HepG2 (cell line): Measurements from ENCODE around the gene APC2. TPM values are rescaled to one million over a fixed set of nuclear protein-coding genes. Genes with fewer than 3 reads are reported as not detected.

Experiments used
- ATAC-seq: fragments of 200-7000 bp; cut with Tn5 transposase; 3 replicates; pipeline ENCODE4 v1.9.1; 2020; ENCODE audit warnings: mild to moderate bottlenecking, moderate library complexity
- BruUV-seq: library from RNA; stranded (reverse); fragments of 400-500 nt; replicated peaks from 2 replicates; lab custom pipeline; 2021; lab: Mats Ljungman, UMichigan
- CTCF ChIA-PET: fragments of 300-600 bp; formaldehyde crosslinking; extraction: SDS; loops from one replicate; lab custom pipeline; 2021; ENCODE audit warnings: low total read pairs, inconsistent platforms, low intra/inter-chr PET ratio; lab: Yijun Ruan, JAX
- POLR2A ChIA-PET: fragments of 350-600 bp; sonication (Branson Sonifier 250); formaldehyde crosslinking; loops from one replicate; lab custom pipeline; 2020; ENCODE audit warnings: antibody characterized with exemption, inconsistent platforms; lab: Yijun Ruan, JAX
- DNase-seq: peaks from one replicate; pipeline ENCODE4 v3.0.0-alpha.2; 2015; ENCODE audit warnings: low spot score
- FAIRE-seq: peaks from 3 replicates; lab custom pipeline; 2011; peaks lifted over from hg19 to GRCh38; lab: Jason Lieb, UNC
- H2AFZ ChIP-seq: one replicate; pipeline ENCODE4 v1.6.1; 2011; ENCODE audit warnings: low read length, inconsistent platforms
- H3K27ac ChIP-seq: fragments of 300-600 bp; 3 replicates; pipeline ENCODE4 v1.8.0; 2011; ENCODE audit warnings: mixed run types, mild to moderate bottlenecking, mixed read lengths, low read length, inconsistent platforms; ENCODE audit not compliant: insufficient read depth; ENCODE audit errors: extremely low read length
- H3K27me3 ChIP-seq, 2 experiments: fragments of 200-600 bp in 1 of 2; 2 replicates in 1 of 2; 3 replicates in 1 of 2; pipeline versions ENCODE4 v1.6.0 to v1.8.0; 2011; ENCODE audit warnings: low read length in 2 of 2, mild to moderate bottlenecking in 2 of 2, moderate library complexity in 2 of 2, inconsistent platforms in 1 of 2; ENCODE audit not compliant: insufficient read depth in 2 of 2, control insufficient read depth in 1 of 2
- H3K36me3 ChIP-seq, 2 experiments: fragments of 200-600 bp in 1 of 2; replicated peaks in 1 of 2; 2 replicates in 1 of 2; 3 replicates in 1 of 2; pipeline versions ENCODE4 v1.5.1 to v1.8.0; 2011; ENCODE audit warnings: low read length in 2 of 2, inconsistent platforms in 1 of 2; ENCODE audit not compliant: insufficient read depth in 2 of 2, control insufficient read depth in 1 of 2
- H3K4me1 ChIP-seq: 2 replicates; pipeline ENCODE4 v1.5.1; 2012; ENCODE audit warnings: low read length, inconsistent platforms; ENCODE audit not compliant: insufficient read depth
- H3K4me2 ChIP-seq: 2 replicates; pipeline ENCODE4 v1.6.0; 2011; ENCODE audit warnings: low read depth, low read length, inconsistent platforms
- H3K4me3 ChIP-seq, 3 experiments: fragments of 200-600 bp in 1 of 3; sonication (generic), shearing (Covaris generic) in 1 of 3; replicated peaks in 1 of 3; 2 replicates each; pipeline ENCODE4 v1.5.1; 2011 to 2016; ENCODE audit warnings: low read length in 3 of 3, inconsistent platforms in 2 of 3, low read depth in 2 of 3, mild to moderate bottlenecking in 2 of 3, control low read depth in 1 of 3, mixed read lengths in 1 of 3; ENCODE audit not compliant: insufficient read depth in 1 of 3
- H3K79me2 ChIP-seq: one replicate; pipeline ENCODE4 v1.6.1; 2011; ENCODE audit warnings: low read length, inconsistent platforms; ENCODE audit not compliant: insufficient read depth
- H3K9ac ChIP-seq: 2 replicates; pipeline ENCODE4 v1.6.0; 2011; ENCODE audit warnings: mild to moderate bottlenecking, low read depth, low read length, inconsistent platforms; ENCODE audit not compliant: insufficient read depth
- H3K9me3 ChIP-seq: 2 replicates; pipeline ENCODE4 v1.5.1; 2012; ENCODE audit warnings: mild to moderate bottlenecking, low read length
- H4K20me1 ChIP-seq: 2 replicates; pipeline ENCODE4 v1.6.0; 2011; ENCODE audit warnings: inconsistent platforms, mild to moderate bottlenecking, low read length, moderate library complexity; ENCODE audit not compliant: insufficient read depth
- ARHGAP35 ChIP-seq: sonication (generic); formaldehyde crosslinking; IDR thresholded peaks from 2 replicates; pipeline ENCODE4 v1.9.0; 2022; ENCODE audit warnings: mild to moderate bottlenecking, inconsistent platforms, moderate library complexity, missing genetic modification reagents, borderline replicate concordance
- DR1 ChIP-seq: sonication (generic); formaldehyde crosslinking; IDR thresholded peaks from 2 replicates; pipeline ENCODE4 v1.8.0; 2021; ENCODE audit warnings: mild to moderate bottlenecking, missing genetic modification reagents, inconsistent platforms
- THAP9 ChIP-seq: sonication (generic); formaldehyde crosslinking; IDR thresholded peaks from 2 replicates; pipeline ENCODE4; 2020; ENCODE audit warnings: missing genetic modification reagents, mild to moderate bottlenecking, borderline replicate concordance
- TIGD3 ChIP-seq: sonication (generic); formaldehyde crosslinking; IDR thresholded peaks from 2 replicates; pipeline ENCODE4 v1.5.1; 2020; ENCODE audit warnings: mild to moderate bottlenecking, missing genetic modification reagents, borderline replicate concordance
- ZBTB1 ChIP-seq: sonication (generic); formaldehyde crosslinking; IDR thresholded peaks from 2 replicates; pipeline ENCODE4 v1.4.0; 2020; ENCODE audit warnings: missing genetic modification reagents, borderline replicate concordance
- ZEB1 ChIP-seq: IDR thresholded peaks from 2 replicates; pipeline ENCODE4 v1.6.1; 2012; ENCODE audit warnings: mild to moderate bottlenecking, low read depth, inconsistent platforms; ENCODE audit not compliant: insufficient replicate concordance
- ZFP36L1 ChIP-seq: sonication (generic); formaldehyde crosslinking; IDR thresholded peaks from 2 replicates; pipeline ENCODE4 v1.8.0; 2022; ENCODE audit warnings: mild to moderate bottlenecking, missing genetic modification reagents, moderate library complexity
- ZFYVE20 ChIP-seq: sonication (generic); formaldehyde crosslinking; IDR thresholded peaks from 2 replicates; pipeline ENCODE4 v1.8.0; 2023; ENCODE audit warnings: low read depth, mild to moderate bottlenecking, moderate library complexity, missing genetic modification reagents, borderline replicate concordance
- ZNF17 ChIP-seq: sonication (generic); formaldehyde crosslinking; IDR thresholded peaks from 2 replicates; pipeline ENCODE4 v1.5.0; 2020; ENCODE audit warnings: mild to moderate bottlenecking, missing genetic modification reagents
- ZNF343 ChIP-seq: sonication (generic); formaldehyde crosslinking; IDR thresholded peaks from 2 replicates; pipeline ENCODE4 v1.4.0; 2020; ENCODE audit warnings: mild to moderate bottlenecking, missing genetic modification reagents
- ZNF703 ChIP-seq: sonication (generic); formaldehyde crosslinking; IDR thresholded peaks from 2 replicates; pipeline ENCODE4 v1.5.1; 2020; ENCODE audit warnings: missing genetic modification reagents, mild to moderate bottlenecking, moderate library complexity, borderline replicate concordance
- ZNF737 ChIP-seq: sonication (generic); formaldehyde crosslinking; IDR thresholded peaks from 2 replicates; pipeline ENCODE4 v1.5.0; 2020; ENCODE audit warnings: missing genetic modification reagents, mild to moderate bottlenecking, borderline replicate concordance
- ZSCAN22 ChIP-seq: sonication (generic); formaldehyde crosslinking; IDR thresholded peaks from 2 replicates; pipeline ENCODE4 v1.4.0; 2020; ENCODE audit warnings: mild to moderate bottlenecking, missing genetic modification reagents
- WGBS: methylation state at CpG from one replicate; pipeline ENCODE4 v1.1.6; 2017; ENCODE audit warnings: low lambda C conversion rate; 5-methylcytosine and 5-hydroxymethylcytosine counted together
- in situ Hi-C: cut with HindIII; loops from 2 replicates; pipeline ENCODE4 v1.10.0; 2017; ENCODE audit warnings: low pct_unique_long_range_greater_than_20kb; ENCODE audit not compliant: extremely low pct_ligation_motif_present
- intact Hi-C: fragments of 100-400 bp; cut with micrococcal nuclease; formaldehyde crosslinking; loops from one replicate; pipeline ENCODE4 v1.10.0; 2022; ENCODE audit not compliant: unreplicated experiment
- polyA plus RNA-seq, 8 experiments: library from polyadenylated mRNA; depleted of rRNA in 3 of 8; stranded (reverse) in 7 of 8; unstranded in 1 of 8; fragments of >200 nt; fragmentation: Illumina TruSeq in 4 of 8; extraction: Trizol in 4 of 8; gene quantifications; 2 replicates each; pipeline versions ENCODE4 v1.2.1 to v1.2.3, GENCODE V29; 2011 to 2016; ENCODE audit warnings: low read depth in 4 of 8, missing spikeins in 1 of 8, mixed read lengths in 1 of 8; ENCODE audit not compliant: insufficient read depth in 1 of 8
- total RNA-seq, 5 experiments: library from RNA; depleted of rRNA; stranded (reverse); fragments of >200 nt; fragmentation: Illumina TruSeq; extraction: Trizol; gene quantifications; 2 replicates each; pipeline ENCODE4 v1.2.3, GENCODE V29; 2016; ENCODE audit warnings: low read depth in 1 of 5
- TF ChIP-seq, protein P1 (sequence below): sonication (generic); formaldehyde crosslinking; conservative IDR thresholded peaks from 2 replicates; pipeline ENCODE4 v1.8.1; 2023; ENCODE audit warnings: missing genetic modification reagents

APC2 gene
- total and polyA plus RNA-seq, 2 of the 13 experiments (the other 11 are each of a cell fraction or from before 2014, with no cell fraction given) = 0.08 to 0.22 TPM

DNA sequence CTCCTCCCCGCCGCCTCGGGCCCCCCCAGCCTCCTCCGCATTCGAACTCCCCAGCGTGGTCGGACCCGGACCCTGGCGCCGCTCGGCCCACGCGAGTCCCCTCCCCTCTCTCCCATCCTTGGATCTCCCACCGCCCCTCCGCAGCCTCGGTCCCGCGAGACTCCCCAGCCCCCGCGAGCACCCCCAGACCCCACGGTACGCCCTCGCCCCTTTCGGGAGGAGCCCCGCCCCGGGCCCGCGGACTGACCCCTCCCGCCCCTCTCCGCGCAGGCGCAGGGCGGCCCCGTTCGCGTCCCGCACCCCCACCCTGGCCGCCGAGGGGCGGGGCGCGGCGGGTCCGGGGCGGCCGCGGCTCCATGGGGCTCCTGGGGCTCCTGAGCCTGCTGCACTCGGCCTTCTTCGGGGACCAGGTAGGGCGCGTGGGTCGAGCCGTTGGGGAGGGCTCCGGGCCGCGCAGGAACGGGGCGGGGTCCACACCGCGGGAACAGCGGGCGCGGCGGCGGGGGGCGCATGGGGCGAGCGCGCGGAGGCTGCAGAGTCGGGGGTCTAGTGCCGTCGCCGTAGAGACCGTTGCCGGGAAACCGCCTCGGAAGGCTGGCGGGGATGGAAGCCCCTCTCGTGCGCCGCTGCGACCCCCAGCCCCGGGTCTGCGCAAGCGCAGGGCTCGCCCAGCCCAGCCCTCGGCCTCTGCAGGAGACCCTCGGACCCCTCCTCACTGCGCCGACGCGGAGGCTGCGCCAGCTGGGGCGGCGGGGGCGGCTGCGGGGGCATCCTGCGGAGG, 3.8 kb upstream of the APC2 start (continued):
- TF ChIP-seq ZNF703 (CRISPR knock-in tag) = no peak

DNA sequence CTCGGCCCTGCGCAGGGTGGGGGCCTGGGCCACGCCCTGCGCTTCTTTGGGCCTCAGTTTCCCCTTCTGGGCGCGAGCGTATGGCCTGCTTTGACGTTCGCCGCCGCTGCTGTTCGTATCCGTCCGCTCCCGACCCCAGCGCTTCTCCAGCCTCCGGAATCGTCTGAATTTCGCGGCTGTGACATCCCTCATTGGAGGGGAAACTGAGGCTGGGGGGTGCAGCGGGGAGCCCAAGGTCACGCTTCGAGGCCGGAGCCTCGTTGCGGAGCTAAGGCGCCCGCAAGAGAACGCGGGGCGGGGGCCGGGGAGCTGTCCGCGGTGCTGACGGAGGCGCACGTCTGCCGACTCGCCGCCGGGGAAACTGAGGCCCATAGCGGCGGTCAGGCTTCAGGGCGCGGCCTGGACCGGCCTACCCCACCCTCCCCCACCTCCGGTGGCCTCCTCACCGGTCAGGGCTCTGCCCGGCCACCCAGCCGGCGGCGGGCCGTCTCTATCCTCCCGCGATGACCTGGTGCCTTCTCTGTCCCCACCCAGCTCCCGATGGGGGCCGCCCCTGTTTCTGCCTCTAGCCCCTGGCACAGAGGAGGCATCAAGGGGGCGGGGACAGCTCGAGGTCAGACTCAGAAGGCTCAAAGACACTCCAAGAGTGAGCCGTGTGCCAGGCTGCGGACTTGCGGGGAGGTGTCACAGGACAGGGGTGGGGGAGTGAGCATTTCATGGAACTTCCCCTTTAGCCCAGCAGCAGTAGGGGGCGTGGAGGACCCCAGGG, 3.0 kb upstream of the APC2 start:
- no TSS peak for BruUV-seq
- no peak for TF ChIP-seq ZEB1
- TF ChIP-seq ZNF737 (CRISPR knock-in tag) = no peak
- TF ChIP-seq TIGD3 = no peak
- no peak for TF ChIP-seq ZNF343 (CRISPR knock-in tag)
- TF ChIP-seq ARHGAP35 = no peak
- TF ChIP-seq ZFP36L1 = no peak
- TF ChIP-seq ZFYVE20 (CRISPR knock-in tag) = 0 out of 2 replicates have a peak, but pooled peaks have one; percentile 68
- TF ChIP-seq THAP9 (CRISPR knock-in tag) = 0 out of 2 replicates have a peak, but pooled peaks have one; percentile 28
- TF ChIP-seq ZNF17 (CRISPR knock-in tag) = no peak
- TF ChIP-seq DR1 = no peak
- TF ChIP-seq, protein P1, sequence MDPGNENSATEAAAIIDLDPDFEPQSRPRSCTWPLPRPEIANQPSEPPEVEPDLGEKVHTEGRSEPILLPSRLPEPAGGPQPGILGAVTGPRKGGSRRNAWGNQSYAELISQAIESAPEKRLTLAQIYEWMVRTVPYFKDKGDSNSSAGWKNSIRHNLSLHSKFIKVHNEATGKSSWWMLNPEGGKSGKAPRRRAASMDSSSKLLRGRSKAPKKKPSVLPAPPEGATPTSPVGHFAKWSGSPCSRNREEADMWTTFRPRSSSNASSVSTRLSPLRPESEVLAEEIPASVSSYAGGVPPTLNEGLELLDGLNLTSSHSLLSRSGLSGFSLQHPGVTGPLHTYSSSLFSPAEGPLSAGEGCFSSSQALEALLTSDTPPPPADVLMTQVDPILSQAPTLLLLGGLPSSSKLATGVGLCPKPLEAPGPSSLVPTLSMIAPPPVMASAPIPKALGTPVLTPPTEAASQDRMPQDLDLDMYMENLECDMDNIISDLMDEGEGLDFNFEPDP (CRISPR knock-in tag) = no peak
- no peak for TF ChIP-seq ZSCAN22 (CRISPR knock-in tag)
- peak; percentile 56; the same call in 1 of the 2 replicates for TF ChIP-seq ZBTB1 (CRISPR knock-in tag)

More for the DNA sequence above, 3.0 kb upstream of the APC2 start:
- Histone ChIP-seq H3K4me3 (peak overlapping the region in 1 of 3 experiments; percentile 78; a peak in 1 of 6 replicates), H3K36me3 (peaks cover 0 to 7% of the 10 kb centered on the region in 2 experiments; a peak in 1 of 5 replicates), H3K9me3 (no peaks in the 10 kb centered on the region), H3K4me2 (peak overlapping the region; percentile 56), H3K79me2 (no peaks in the 10 kb centered on the region), H3K9ac (no peak overlapping the region), H3K4me1 (peaks cover 19% of the 10 kb centered on the region), H2AFZ (no peak overlapping the region), H3K27ac (no peak overlapping the region), H4K20me1 (peaks cover 20% of the 10 kb centered on the region; the same call in 1 of the 2 replicates), H3K27me3 (peaks cover 9 to 51% of the 10 kb centered on the region in 2 experiments)
- ChIA-PET CTCF (no interaction called here), POLR2A (no interaction called here)
- 12% methylated on average over 5 of the region's 63 CpGs for WGBS
- in situ Hi-C loops (no loop called here), intact Hi-C loops (no loop called here)
- ATAC-seq (no peak), FAIRE-seq (no peak), DNase-seq (no peak)
